GM18861 (cell line): ENCODE measurements around the gene SRSF2.
"Not testable (repeated sequence)": the region's sequence is repeated elsewhere in the genome, so short reads cannot be mapped to it uniquely, and the experiment has no call there.

ENCODE experiments used
- ATAC-seq: cut with Tn5 transposase; IDR thresholded peaks from one replicate; pipeline ENCODE4 v1.9.1; 2021; ENCODE audit not compliant: unreplicated experiment

SRSF2 gene

GRCh38 chr17:76702076-76702475, 35.1 kb downstream of the SRSF2 start:
- ATAC-seq = no peak

GRCh38 chr17:76701471-76701967, 35.6 kb downstream of the SRSF2 start:
- no peak for ATAC-seq

- ATAC-seq = no peak
These were observed 36.3 kb downstream of the SRSF2 start for GRCh38 chr17:76700617-76701470.

GRCh38 chr17:76700270-76700616, 36.9 kb downstream of the SRSF2 start:
- no peak for ATAC-seq

GRCh38 chr17:76698466-76698977, 38.6 kb downstream of the SRSF2 start:
- not testable (repeated sequence) for ATAC-seq

GRCh38 chr17:76697702-76698465, 39.2 kb downstream of the SRSF2 start:
- no peak for ATAC-seq

- ATAC-seq = peak; percentile 59
These were observed 40.1 kb downstream of the SRSF2 start for GRCh38 chr17:76696763-76697701.

DNA sequence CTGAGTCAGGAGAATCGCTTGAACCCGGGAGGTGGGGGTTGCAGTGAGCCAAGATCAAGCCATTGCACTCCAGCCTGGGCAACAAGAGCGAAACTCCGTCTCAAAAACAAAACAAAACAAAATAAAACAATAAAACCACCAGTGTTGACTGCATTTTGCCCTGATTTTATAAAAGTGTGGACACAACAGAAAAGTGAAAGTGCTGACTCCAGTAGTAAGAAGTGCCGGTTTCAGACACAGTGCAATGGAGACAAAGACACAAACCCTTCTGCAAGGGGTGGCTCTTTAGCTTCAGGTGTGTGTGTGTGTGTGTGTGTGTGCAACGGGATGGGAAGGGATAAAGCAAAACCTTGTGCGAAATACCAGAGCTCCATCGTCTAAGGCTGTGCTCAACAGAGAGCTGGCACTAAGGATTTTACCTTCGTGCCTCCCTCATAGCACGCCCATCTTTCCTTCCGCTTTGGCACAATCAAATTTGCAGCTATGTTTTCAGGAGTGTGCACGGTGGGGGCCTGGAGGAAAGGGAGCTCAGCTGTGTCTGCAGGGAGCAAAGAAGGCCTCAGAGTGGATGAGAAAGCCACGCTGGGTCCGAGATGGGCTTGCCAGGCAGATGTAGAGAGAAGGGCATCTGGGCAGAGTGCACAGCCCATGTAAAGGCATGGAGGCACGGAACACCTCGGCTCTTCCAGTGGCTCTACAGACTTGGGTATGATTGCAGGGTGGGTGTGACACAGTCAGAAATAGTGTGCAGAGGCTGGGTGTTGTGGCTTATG, 41.9 kb downstream of the SRSF2 start:
- ATAC-seq = no peak

DNA sequence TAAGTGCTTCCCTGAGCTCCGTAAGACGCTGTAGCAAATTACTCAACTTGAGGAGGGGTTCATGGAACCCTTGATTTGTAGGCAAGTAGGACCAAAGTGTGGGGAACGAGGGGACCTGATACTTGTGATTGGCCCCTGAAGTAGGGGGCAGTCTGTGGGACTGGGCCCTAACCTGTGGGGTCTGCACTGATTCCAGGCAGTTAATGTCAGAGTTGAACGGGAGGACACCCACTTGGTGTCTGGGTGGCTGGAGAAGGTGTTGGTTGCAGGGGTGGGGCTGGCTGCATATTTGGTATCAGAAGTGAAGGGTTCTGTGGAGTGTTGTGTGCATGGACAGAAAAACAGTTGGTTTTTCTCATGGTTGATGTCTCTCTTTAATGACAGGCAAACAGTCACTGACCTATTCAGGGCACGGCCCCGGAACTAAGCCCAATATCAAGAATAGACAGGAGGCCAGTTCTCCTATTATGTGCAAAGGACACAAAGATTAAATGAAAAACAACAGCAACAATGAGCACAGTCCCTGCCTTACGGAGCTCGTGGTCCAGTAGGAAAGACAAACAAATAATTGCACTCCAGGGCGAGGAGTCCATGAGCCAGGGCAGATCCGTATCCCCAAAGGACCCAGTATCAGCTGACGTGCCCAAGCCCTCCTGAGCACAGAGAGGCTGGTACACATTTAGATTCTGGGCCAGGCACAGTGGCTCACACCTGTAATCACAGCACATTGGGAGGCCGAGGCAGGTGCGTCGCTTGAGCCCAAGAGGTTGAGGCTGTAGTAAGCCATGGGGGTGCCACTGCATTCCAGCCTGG, 45.5 kb downstream of the SRSF2 start:
- no peak for ATAC-seq

DNA sequence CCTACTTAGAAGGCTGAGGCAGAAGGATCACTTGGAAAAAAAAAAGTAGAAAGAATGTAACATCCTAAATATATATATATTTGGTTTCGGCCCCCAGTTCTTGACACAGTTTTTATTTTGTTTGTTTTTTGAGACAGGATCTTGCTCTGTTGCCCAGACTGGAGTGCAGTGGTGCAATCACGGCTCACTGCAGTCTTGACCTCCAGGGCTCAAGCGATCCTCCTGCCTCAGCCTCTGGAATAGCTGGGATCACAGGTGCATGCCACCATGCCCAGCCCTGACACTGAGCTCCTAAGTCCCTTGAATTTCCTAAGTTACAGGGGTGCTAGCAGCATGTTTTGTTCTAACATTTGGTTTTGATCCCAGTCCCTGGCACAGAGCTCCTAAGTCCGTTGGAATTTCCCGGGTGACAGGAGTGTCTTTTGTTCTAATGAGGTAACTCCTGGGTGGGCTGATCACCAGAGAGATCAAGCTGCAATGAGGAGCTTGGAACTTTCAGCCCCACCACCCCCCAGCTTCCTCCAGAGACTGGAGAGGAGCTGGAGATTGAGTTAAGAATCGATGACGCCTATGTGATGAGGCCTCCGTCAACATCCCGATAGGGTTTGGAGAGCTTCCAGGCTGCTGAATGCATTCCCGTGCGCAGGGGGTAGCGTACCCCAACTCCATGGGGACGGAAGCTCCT, 46.4 kb downstream of the SRSF2 start:
- ATAC-seq = no peak

DNA sequence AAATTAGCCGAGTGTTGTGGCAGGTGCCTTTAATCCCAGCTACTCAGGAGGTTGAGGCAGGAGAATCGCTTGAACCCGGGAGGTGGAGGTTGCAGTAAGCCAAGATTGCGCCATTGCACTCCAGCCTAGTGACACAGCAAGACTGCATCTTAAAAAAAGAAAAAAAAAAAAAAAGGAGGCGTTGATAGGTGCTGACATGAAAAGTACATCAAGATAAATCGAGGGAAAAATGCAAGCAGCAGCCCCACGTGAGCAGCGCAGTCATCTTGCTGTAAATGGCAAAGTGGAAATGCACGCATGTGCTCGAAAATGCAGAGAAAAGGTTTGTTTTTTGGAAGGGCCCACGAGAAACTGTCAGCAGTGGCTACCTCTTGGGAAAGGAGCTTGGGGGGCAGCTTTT, 47.3 kb downstream of the SRSF2 start:
- no peak for ATAC-seq

DNA sequence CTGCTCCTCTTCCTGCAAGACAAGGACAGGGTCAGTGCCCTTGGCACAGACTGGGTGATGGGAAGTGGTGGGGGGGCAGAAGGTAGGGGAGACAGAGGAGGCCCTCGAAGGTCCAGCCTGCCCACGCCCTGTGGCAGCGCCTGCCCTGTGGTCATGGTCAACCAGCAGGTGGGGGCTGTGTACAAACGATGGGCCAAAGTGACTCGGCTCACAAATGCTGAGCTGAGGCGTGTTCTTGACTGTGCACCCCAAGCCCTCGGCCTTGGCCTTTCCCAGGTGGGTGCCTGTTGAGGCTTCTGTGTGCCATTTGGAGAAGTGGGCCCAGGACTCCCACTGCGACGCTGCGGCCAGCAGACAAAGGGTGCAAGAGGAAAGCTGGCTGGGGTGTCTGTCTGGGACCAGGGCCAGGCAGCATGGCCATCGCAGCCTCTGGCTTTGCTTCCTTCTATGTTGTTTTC, 48.9 kb downstream of the SRSF2 start:
- no peak for ATAC-seq

GRCh38 chr17:76687298-76688164, 49.6 kb downstream of the SRSF2 start:
- no peak for ATAC-seq

- ATAC-seq = no peak
These were observed 50.4 kb downstream of the SRSF2 start for GRCh38 chr17:76686538-76687297.

DNA sequence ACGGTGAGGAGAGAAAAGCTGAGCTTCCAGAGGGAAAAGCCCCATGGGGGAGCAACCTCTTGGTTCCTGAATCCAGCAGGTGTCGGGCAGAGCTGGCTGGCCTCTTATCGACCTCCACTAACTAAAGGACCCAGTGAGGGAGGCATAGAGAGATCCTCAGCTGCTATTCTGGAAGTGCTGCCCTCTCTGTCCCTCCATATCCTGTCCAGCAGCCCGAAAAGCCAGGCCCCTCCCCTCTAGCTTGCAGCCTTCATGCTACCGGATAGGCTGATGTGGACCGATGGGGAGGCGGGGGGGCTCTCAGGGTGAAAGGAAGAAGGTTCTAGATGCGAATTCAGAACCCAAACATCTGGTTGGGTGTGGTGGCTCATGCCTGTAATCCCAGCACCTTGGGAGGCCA, 51.3 kb downstream of the SRSF2 start:
- no peak for ATAC-seq

GRCh38 chr17:76685366-76685765, 51.8 kb downstream of the SRSF2 start:
- no peak for ATAC-seq

DNA sequence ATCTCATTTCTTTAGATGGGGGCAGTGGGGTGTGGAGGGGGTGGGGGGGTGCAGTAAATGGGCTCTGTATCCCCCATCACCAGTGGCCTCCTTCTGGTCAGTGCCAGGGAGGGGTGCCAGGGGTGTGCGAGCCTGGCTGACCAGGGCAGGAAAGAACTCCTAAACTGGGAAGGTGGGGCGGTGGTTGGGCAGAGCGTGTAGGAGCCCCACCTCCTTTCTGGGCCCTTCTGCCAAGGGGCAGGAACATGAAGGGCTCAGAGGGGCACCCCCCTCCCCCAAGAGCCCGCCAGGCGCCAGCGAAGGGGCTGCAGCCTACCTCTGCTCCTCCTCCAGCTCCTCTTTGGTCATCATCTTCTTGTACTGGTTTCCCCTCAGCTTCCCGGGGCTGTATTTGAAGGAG, 52.4 kb downstream of the SRSF2 start:
- no peak for ATAC-seq
